PFSK-1 (cell line): Measurements from ENCODE around the gene STEAP2.

Experiments used
- FOXP2 ChIP-seq: optimal IDR thresholded peaks from 2 replicates; pipeline ENCODE3; 2011; ENCODE audit warnings: borderline replicate concordance, control low read depth, inconsistent platforms; ENCODE audit not compliant: insufficient read depth; ENCODE audit errors: extremely low read length, extremely low read depth
- POLR2AphosphoS5 ChIP-seq: IDR thresholded peaks from 2 replicates; pipeline ENCODE4 v1.6.1; 2012; ENCODE audit warnings: low read depth, mild to moderate bottlenecking, control low read depth, low read length, moderate library complexity
- REST ChIP-seq, 2 experiments: IDR thresholded peaks; 2 replicates each; pipeline versions ENCODE4 v1.6.1 to v1.8.0; 2011 to 2012; ENCODE audit warnings: low read depth in 2 of 2, low read length in 2 of 2, control low read depth in 1 of 2, inconsistent platforms in 1 of 2, mild to moderate bottlenecking in 1 of 2, moderate library complexity in 1 of 2; ENCODE audit not compliant: insufficient read depth in 1 of 2
- SIN3A ChIP-seq: IDR thresholded peaks from 2 replicates; pipeline ENCODE4 v1.6.1; 2012; ENCODE audit warnings: mild to moderate bottlenecking, low read length, moderate library complexity, borderline replicate concordance; ENCODE audit not compliant: insufficient read depth
- TAF1 ChIP-seq: IDR thresholded peaks from 2 replicates; pipeline ENCODE4 v1.6.1; 2012; ENCODE audit warnings: low read length, control low read depth, borderline replicate concordance; ENCODE audit not compliant: insufficient read depth

STEAP2 gene

GRCh38 chr7:90213521-90213920 lies 2.0 kb downstream of the STEAP2 start:
- TF ChIP-seq FOXP2 (no peak), POLR2AphosphoS5 (no peak), REST (IDR thresholded peaks at IDR 0.05; ENCODE audit: insufficient read depth in 1 of 2, low read depth in 2 of 2, low read length in 2 of 2) (no peak), TAF1 (no peak), SIN3A (no peak)

GRCh38 chr7:90216080-90216674 lies 4.6 kb downstream of the STEAP2 start:
- TF ChIP-seq TAF1 (no peak), REST (IDR thresholded peaks at IDR 0.05; ENCODE audit: insufficient read depth in 1 of 2, low read depth in 2 of 2, low read length in 2 of 2) (no peak), POLR2AphosphoS5 (no peak), FOXP2 (no peak), SIN3A (no peak)

- TF ChIP-seq TAF1 (no peak), POLR2AphosphoS5 (no peak), FOXP2 (no peak), SIN3A (no peak)
Observed at GRCh38 chr7:90216771-90217170, 5.2 kb downstream of the STEAP2 start.

GRCh38 chr7:90222390-90222789 lies 10.8 kb downstream of the STEAP2 start:
- TF ChIP-seq TAF1 (no peak), POLR2AphosphoS5 (no peak), REST (IDR thresholded peaks at IDR 0.05; ENCODE audit: insufficient read depth in 1 of 2, low read depth in 2 of 2, low read length in 2 of 2) (no peak), FOXP2 (no peak), SIN3A (no peak)

GRCh38 chr7:90222811-90223725 lies 11.5 kb downstream of the STEAP2 start:
- no peak for TF ChIP-seq FOXP2

GRCh38 chr7:90224195-90224594 lies 12.7 kb downstream of the STEAP2 start:
- TF ChIP-seq TAF1 (no peak), SIN3A (no peak), REST (IDR thresholded peaks at IDR 0.05; ENCODE audit: insufficient read depth in 1 of 2, low read depth in 2 of 2, low read length in 2 of 2) (no peak), POLR2AphosphoS5 (no peak), FOXP2 (no peak)
